Testis (tissue), 2 donors: ENCODE measurements around the gene VWF.

Experiments used
- POLR2A ChIP-seq: fragments of 450-650 bp; IDR thresholded peaks from one replicate; pipeline ENCODE4 v1.6.1; 2017; ENCODE audit warnings: antibody characterized with exemption, mild to moderate bottlenecking, moderate library complexity
- TF ChIP-seq, protein P1 (sequence below), 3 experiments: fragments of 450-650 bp in 2 of 3; fragments of 200-600 bp in 1 of 3; sonication (generic) in 1 of 3; IDR thresholded peaks; one replicate each; pipeline ENCODE4 v1.5.1; 2016 to 2019; ENCODE audit warnings: antibody characterized with exemption in 3 of 3, mild to moderate bottlenecking in 2 of 3, moderate library complexity in 1 of 3

DNA sequence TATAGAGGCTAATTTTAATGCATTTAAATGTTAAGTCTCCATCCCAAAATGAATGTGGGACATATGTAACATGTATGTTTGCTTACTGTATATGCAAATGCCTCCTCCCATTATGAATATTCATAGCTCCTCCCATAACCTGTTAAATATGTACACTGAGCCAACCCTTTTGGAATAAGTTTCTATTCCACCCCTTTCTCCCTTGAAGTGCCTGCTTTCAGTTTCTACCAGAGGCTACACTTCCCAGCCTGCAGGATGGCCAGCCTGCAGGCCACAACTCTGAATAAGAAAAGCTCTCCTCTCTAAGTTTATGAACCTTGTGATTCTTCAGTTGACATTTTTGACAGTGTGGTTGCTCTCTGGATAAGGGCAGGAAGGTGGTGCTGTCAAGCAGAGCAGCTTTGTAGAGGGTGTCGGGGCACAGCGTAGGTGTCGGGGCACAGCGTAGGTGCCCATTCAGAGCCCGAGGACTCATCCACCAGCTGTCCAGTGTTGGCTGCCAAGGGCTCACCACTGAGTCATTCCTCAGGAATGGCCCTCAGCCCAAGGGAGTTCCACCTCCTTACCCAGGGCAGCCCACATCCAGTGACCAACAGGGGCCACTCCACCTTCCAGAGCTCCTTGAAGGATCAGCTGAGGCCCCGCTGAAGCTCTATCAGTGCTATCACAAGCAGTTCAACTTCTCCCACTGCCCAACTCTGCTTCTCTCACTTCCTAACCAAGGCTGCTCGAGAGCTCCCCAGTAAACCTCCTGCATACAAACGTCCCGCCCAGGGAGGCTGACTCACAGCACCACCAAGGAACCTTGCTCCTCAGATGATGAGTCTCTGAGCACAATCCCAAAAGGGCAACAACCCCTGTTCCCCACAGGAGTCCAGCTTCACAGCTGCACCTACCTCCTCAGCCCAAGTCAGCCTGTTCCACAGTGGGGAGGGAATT lies 31.4 kb downstream of the VWF start:
- TF ChIP-seq POLR2A: no peak
- TF ChIP-seq, protein P1, sequence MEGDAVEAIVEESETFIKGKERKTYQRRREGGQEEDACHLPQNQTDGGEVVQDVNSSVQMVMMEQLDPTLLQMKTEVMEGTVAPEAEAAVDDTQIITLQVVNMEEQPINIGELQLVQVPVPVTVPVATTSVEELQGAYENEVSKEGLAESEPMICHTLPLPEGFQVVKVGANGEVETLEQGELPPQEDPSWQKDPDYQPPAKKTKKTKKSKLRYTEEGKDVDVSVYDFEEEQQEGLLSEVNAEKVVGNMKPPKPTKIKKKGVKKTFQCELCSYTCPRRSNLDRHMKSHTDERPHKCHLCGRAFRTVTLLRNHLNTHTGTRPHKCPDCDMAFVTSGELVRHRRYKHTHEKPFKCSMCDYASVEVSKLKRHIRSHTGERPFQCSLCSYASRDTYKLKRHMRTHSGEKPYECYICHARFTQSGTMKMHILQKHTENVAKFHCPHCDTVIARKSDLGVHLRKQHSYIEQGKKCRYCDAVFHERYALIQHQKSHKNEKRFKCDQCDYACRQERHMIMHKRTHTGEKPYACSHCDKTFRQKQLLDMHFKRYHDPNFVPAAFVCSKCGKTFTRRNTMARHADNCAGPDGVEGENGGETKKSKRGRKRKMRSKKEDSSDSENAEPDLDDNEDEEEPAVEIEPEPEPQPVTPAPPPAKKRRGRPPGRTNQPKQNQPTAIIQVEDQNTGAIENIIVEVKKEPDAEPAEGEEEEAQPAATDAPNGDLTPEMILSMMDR (IDR thresholded peaks at IDR 0.05): no peak
